HG02938 (cell line): ENCODE results near the gene VRK2.
"Not testable (repeated sequence)": the region's sequence is repeated elsewhere in the genome, so short reads cannot be mapped to it uniquely, and the experiment has no call there.

Experiments
- ATAC-seq: cut with Tn5 transposase; IDR thresholded peaks from one replicate; pipeline ENCODE4 v1.9.1; 2021; ENCODE audit warnings: mild to moderate bottlenecking, moderate library complexity; ENCODE audit not compliant: unreplicated experiment

VRK2 gene

GRCh38 chr2:58052978-58053377 is 6.4 kb downstream of the VRK2 start:
- ATAC-seq, result no peak

- no peak for ATAC-seq
These were observed 7.7 kb downstream of the VRK2 start for GRCh38 chr2:58054264-58054663.

- ATAC-seq, result no peak
These were observed 8.6 kb downstream of the VRK2 start for GRCh38 chr2:58055033-58055786.

- ATAC-seq, result no peak
These were observed 9.7 kb downstream of the VRK2 start for GRCh38 chr2:58056192-58056916.

- no peak for ATAC-seq
These were observed 11.3 kb downstream of the VRK2 start for GRCh38 chr2:58057707-58058530.

- no peak for ATAC-seq
These were observed 17.0 kb downstream of the VRK2 start for GRCh38 chr2:58063641-58064040.

GRCh38 chr2:58064086-58064485 is 17.5 kb downstream of the VRK2 start:
- no peak for ATAC-seq

GRCh38 chr2:58065248-58065647 is 18.6 kb downstream of the VRK2 start:
- ATAC-seq, result no peak

GRCh38 chr2:58067001-58067400 is 20.4 kb downstream of the VRK2 start:
- no peak for ATAC-seq

GRCh38 chr2:58070765-58071164 is 24.2 kb downstream of the VRK2 start:
- ATAC-seq, result no peak

- ATAC-seq, result no peak
These were observed 25.5 kb downstream of the VRK2 start for GRCh38 chr2:58072102-58072501.

- no peak for ATAC-seq
These were observed 26.4 kb downstream of the VRK2 start for GRCh38 chr2:58073008-58073407.

- no peak for ATAC-seq
These were observed 27.1 kb downstream of the VRK2 start for GRCh38 chr2:58073751-58074150.

GRCh38 chr2:58081000-58081399 is 34.4 kb downstream of the VRK2 start:
- ATAC-seq, result no peak

- ATAC-seq, result no peak
These were observed 42.5 kb downstream of the VRK2 start for GRCh38 chr2:58089081-58089480.

- ATAC-seq, result not testable (repeated sequence)
These were observed 46.2 kb downstream of the VRK2 start for GRCh38 chr2:58092772-58093171.

GRCh38 chr2:58097025-58097424 is 50.4 kb downstream of the VRK2 start:
- ATAC-seq, result no peak

GRCh38 chr2:58098254-58099095 is 51.9 kb downstream of the VRK2 start:
- no peak for ATAC-seq

GRCh38 chr2:58099096-58099769 is 52.6 kb downstream of the VRK2 start:
- ATAC-seq, result no peak

GRCh38 chr2:58101500-58101899 is 54.9 kb downstream of the VRK2 start:
- no peak for ATAC-seq
